GM06990 (cell line): ENCODE results near the gene NGRN.
A peak's percentile ranks its signal among the peaks of the same experiment; 100 is the strongest.
"Not testable (repeated sequence)": the region's sequence is repeated elsewhere in the genome, so short reads cannot be mapped to it uniquely, and the experiment has no call there.

ENCODE experiments used
- DNase-seq: peaks from one replicate; pipeline ENCODE4 v3.0.0-alpha.2; 2011; ENCODE audit not compliant: insufficient read length; ENCODE audit errors: extremely low read depth
- H3K27me3 ChIP-seq: replicated peaks from 2 replicates; pipeline ENCODE4 v1.6.0; 2011; ENCODE audit warnings: low read length; ENCODE audit not compliant: control insufficient read depth, insufficient read depth
- H3K36me3 ChIP-seq: 2 replicates; pipeline ENCODE4 v1.5.1; 2011; ENCODE audit warnings: low read length; ENCODE audit not compliant: control insufficient read depth, insufficient read depth
- H3K4me3 ChIP-seq: replicated peaks from 2 replicates; pipeline ENCODE4 v1.5.1; 2011; ENCODE audit warnings: low read depth, mild to moderate bottlenecking, control low read depth, low read length
- CTCF ChIP-seq: IDR thresholded peaks from 2 replicates; pipeline ENCODE4 v1.5.1; 2011; ENCODE audit warnings: low read length, control low read depth, mild to moderate bottlenecking, inconsistent platforms; ENCODE audit not compliant: insufficient read depth, poor library complexity, severe bottlenecking

NGRN gene

GRCh38 chr15:90294601-90295269 lies 29.3 kb downstream of the NGRN start:
- Histone ChIP-seq H3K36me3 (no peaks in the 10 kb centered on the region), H3K27me3 (no peaks in the 10 kb centered on the region), H3K4me3 (no peak overlapping the region)
- DNase-seq: no peak
- TF ChIP-seq CTCF: no peak

- DNase-seq: no peak
- no peak overlapping the region for H3K4me3 ChIP-seq
- no peaks in the 10 kb centered on the region for H3K36me3 ChIP-seq
- TF ChIP-seq CTCF: no peak
- H3K27me3 ChIP-seq: no peaks in the 10 kb centered on the region
These were observed 29.8 kb downstream of the NGRN start for GRCh38 chr15:90295270-90295648.

- not testable (repeated sequence) for H3K4me3 ChIP-seq, DNase-seq, H3K36me3 ChIP-seq, H3K27me3 ChIP-seq
These were observed 30.9 kb downstream of the NGRN start for GRCh38 chr15:90296316-90296884.

- no peak overlapping the region for H3K4me3 ChIP-seq
- no peaks in the 10 kb centered on the region for H3K36me3 ChIP-seq
- H3K27me3 ChIP-seq: no peaks in the 10 kb centered on the region
- TF ChIP-seq CTCF: no peak
- no peak for DNase-seq
These were observed 31.5 kb downstream of the NGRN start for GRCh38 chr15:90297021-90297420.

- DNase-seq: no peak
- H3K36me3 ChIP-seq: no peaks in the 10 kb centered on the region
- H3K4me3 ChIP-seq: no peak overlapping the region
- TF ChIP-seq CTCF: no peak
- H3K27me3 ChIP-seq: no peaks in the 10 kb centered on the region
These were observed 35.1 kb downstream of the NGRN start for GRCh38 chr15:90300541-90300940.

GRCh38 chr15:90300988-90301706 lies 35.7 kb downstream of the NGRN start:
- H3K4me3 ChIP-seq: no peak overlapping the region
- peak; percentile 95 for TF ChIP-seq CTCF
- no peaks in the 10 kb centered on the region for H3K36me3 ChIP-seq
- H3K27me3 ChIP-seq: no peaks in the 10 kb centered on the region
- peak; percentile 54 for DNase-seq
